Measurements from ENCODE around the gene OAT.

DNA sequence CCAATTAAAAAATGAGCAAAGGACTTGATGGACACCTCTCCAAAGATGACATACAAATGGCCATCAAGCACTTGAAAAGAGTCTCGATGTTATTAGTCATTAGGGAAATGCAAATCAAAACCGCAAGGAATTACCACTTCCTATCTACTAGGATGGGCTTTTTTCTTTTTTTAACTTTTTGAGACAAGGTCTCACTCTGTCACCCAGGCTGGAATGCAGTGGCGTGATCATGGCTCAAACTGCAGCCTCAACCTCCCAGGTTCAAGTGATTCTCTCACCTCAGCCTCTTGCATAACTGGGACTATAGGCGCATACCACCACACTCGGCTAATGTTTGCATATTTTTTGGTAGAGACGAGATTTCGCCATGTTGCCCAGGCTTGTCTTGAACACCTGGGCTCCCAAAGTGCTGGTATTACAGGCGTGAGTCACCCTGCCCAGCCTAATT, 17.5 kb upstream of the OAT start:
- no peak for TF ChIP-seq EZH2phosphoT487 (IDR thresholded peaks at IDR 0.05; ENCODE audit: insufficient read depth, low read depth)
- no peak for TF ChIP-seq EZH2 (IDR thresholded peaks at IDR 0.05; ENCODE audit: insufficient read depth, poor library complexity, severe bottlenecking)

Data from GM23248 (cell line).